K562 (cell line): ENCODE measurements around the gene CEL. TPM values are rescaled to one million over a fixed set of nuclear protein-coding genes. Genes with fewer than 3 reads are reported as not detected.

ENCODE experiments used
- ATAC-seq: fragments of 200-7000 bp; cut with Tn5 transposase; 3 replicates; pipeline ENCODE4 v1.9.1; 2020; ENCODE audit warnings: moderate library complexity
- BruUV-seq: library from RNA; stranded (reverse); fragments of 400-500 nt; replicated peaks from 2 replicates; lab custom pipeline; 2021; lab: Mats Ljungman, UMichigan
- CTCF ChIA-PET: fragments of 300-600 bp; formaldehyde crosslinking; extraction: SDS; loops from one replicate; lab custom pipeline; 2021; ENCODE audit warnings: low intra/inter-chr PET ratio; lab: Yijun Ruan, JAX
- POLR2A ChIA-PET: fragments of 300-600, 350-650 bp; sonication (Branson Sonifier 250); formaldehyde crosslinking; extraction: SDS; loops from one replicate; lab custom pipeline; 2021; ENCODE audit warnings: antibody characterized with exemption, inconsistent platforms; lab: Yijun Ruan, JAX
- DNase-seq, 4 experiments: peaks; one replicate each; pipeline versions ENCODE4 v3.0.0 to v3.0.0-alpha.2; 2011 to 2018; ENCODE audit warnings: low spot score in 3 of 4, mixed read lengths in 3 of 4; ENCODE audit errors: extremely low read depth in 1 of 4
- FAIRE-seq: peaks from 2 replicates; lab custom pipeline; 2011; peaks lifted over from hg19 to GRCh38; lab: Jason Lieb, UNC
- H2AFZ ChIP-seq: 2 replicates; pipeline ENCODE4 v1.6.0; 2011; ENCODE audit warnings: low read depth, low read length, control low read depth, inconsistent platforms
- H3K27ac ChIP-seq: fragments of 200-600 bp; 3 replicates; pipeline ENCODE4 v1.8.0; 2011; ENCODE audit warnings: low read depth, mild to moderate bottlenecking, control low read depth, inconsistent platforms, low read length, moderate library complexity, mixed read lengths; ENCODE audit errors: extremely low read depth
- H3K27me3 ChIP-seq, 2 experiments: fragments of 300-600 bp in 1 of 2; 2 replicates in 1 of 2; 3 replicates in 1 of 2; pipeline versions ENCODE4 v1.6.0 to v1.8.0; 2011; ENCODE audit warnings: inconsistent platforms in 2 of 2, low read length in 2 of 2, mild to moderate bottlenecking in 1 of 2, mixed read lengths in 1 of 2, moderate library complexity in 1 of 2; ENCODE audit not compliant: control insufficient read depth in 2 of 2, insufficient read depth in 2 of 2
- H3K36me3 ChIP-seq: fragments of 300-600 bp; 3 replicates; pipeline ENCODE4 v1.8.0; 2011; ENCODE audit warnings: mild to moderate bottlenecking, low read length, inconsistent platforms; ENCODE audit not compliant: control insufficient read depth, insufficient read depth
- H3K4me1 ChIP-seq, 2 experiments: fragments of 200-600 bp in 1 of 2; replicated peaks in 1 of 2; 2 replicates in 1 of 2; 3 replicates in 1 of 2; pipeline versions ENCODE4 v1.5.1 to v1.8.0; 2011; ENCODE audit warnings: inconsistent platforms in 2 of 2, low read length in 2 of 2, mild to moderate bottlenecking in 1 of 2, mixed read lengths in 1 of 2, moderate library complexity in 1 of 2; ENCODE audit not compliant: control insufficient read depth in 2 of 2, insufficient read depth in 2 of 2
- H3K4me2 ChIP-seq: 2 replicates; pipeline ENCODE4 v1.6.1; 2011; ENCODE audit warnings: low read length, control low read depth, inconsistent platforms, mixed read lengths; ENCODE audit not compliant: insufficient read depth
- H3K4me3 ChIP-seq: fragments of 200-600 bp; sonication (generic), shearing (Covaris generic); 2 replicates; pipeline ENCODE4 v1.5.1; 2016; ENCODE audit warnings: control low read depth, inconsistent platforms
- H3K79me2 ChIP-seq: fragments of 200-600 bp; 3 replicates; pipeline ENCODE4 v1.8.0; 2011; ENCODE audit warnings: low read length, inconsistent platforms; ENCODE audit not compliant: control insufficient read depth, insufficient read depth
- H3K9ac ChIP-seq, 2 experiments: 2 replicates each; pipeline versions ENCODE4 v1.6.0 to v1.6.1; 2011; ENCODE audit warnings: low read depth in 2 of 2, low read length in 2 of 2, control low read depth in 1 of 2, inconsistent platforms in 1 of 2, mild to moderate bottlenecking in 1 of 2, mixed read lengths in 1 of 2; ENCODE audit not compliant: insufficient read depth in 1 of 2
- H3K9me1 ChIP-seq: one replicate; pipeline ENCODE4 v1.6.0; 2011; ENCODE audit warnings: inconsistent platforms, mild to moderate bottlenecking, low read length, moderate library complexity; ENCODE audit not compliant: control insufficient read depth, insufficient read depth
- H3K9me3 ChIP-seq: replicated peaks from 2 replicates; pipeline ENCODE4 v1.5.1; 2011; ENCODE audit warnings: low read depth, low read length, inconsistent platforms; ENCODE audit not compliant: control insufficient read depth, insufficient read depth
- H4K20me1 ChIP-seq: replicated peaks from 2 replicates; pipeline ENCODE4 v1.6.1; 2011; ENCODE audit warnings: low read length, inconsistent platforms, mixed read lengths; ENCODE audit not compliant: control insufficient read depth, insufficient read depth
- DIDO1 ChIP-seq: fragments of 450-650 bp; IDR thresholded peaks from 2 replicates; pipeline ENCODE4 v1.6.1; 2016; ENCODE audit warnings: low read depth, missing biosample characterization, missing genetic modification characterization
- ELF1 ChIP-seq: fragments of 200-800 bp; sonication (Bioruptor generic); IDR thresholded peaks from 2 replicates; pipeline ENCODE4 v1.6.1; 2016; ENCODE audit warnings: missing genetic modification characterization, missing compliant biosample characterization
- LARP7 ChIP-seq: fragments of 450-650 bp; IDR thresholded peaks from 2 replicates; pipeline ENCODE4 v1.6.1; 2016
- MAFK ChIP-seq: IDR thresholded peaks from 2 replicates; pipeline ENCODE4 v1.6.1; 2011; ENCODE audit warnings: low read length, improper control_type of control experiment
- MAX ChIP-seq: sonication (generic); formaldehyde crosslinking; IDR thresholded peaks from 2 replicates; pipeline ENCODE4 v1.9.0; 2022; ENCODE audit warnings: mild to moderate bottlenecking, missing genetic modification reagents
- MEF2A ChIP-seq: IDR thresholded peaks from 2 replicates; pipeline ENCODE4 v1.6.1; 2011; ENCODE audit warnings: low read depth, mild to moderate bottlenecking, low read length, moderate library complexity; ENCODE audit not compliant: control insufficient read depth
- PHB ChIP-seq: fragments of 250-450 bp; sonication (Bioruptor Pico); IDR thresholded peaks from 2 replicates; pipeline ENCODE4 v1.5.0; 2021
- SIN3A ChIP-seq, 2 experiments: fragments of 150-350 bp in 1 of 2; IDR thresholded peaks; 2 replicates each; pipeline ENCODE4 v1.6.1; 2011 to 2016; ENCODE audit warnings: borderline replicate concordance in 2 of 2, low read depth in 2 of 2, low read length in 2 of 2, mild to moderate bottlenecking in 2 of 2, moderate library complexity in 2 of 2; ENCODE audit not compliant: control insufficient read depth in 1 of 2
- XRCC3 ChIP-seq: fragments of 450-650 bp; IDR thresholded peaks from 2 replicates; pipeline ENCODE4 v1.6.1; 2017; ENCODE audit warnings: mild to moderate bottlenecking, moderate library complexity
- ZBTB11 ChIP-seq, 3 experiments: fragments of 200-800 bp in 1 of 3; fragments of 250-450 bp in 1 of 3; fragments of 450-650 bp in 1 of 3; sonication (Bioruptor Pico) in 1 of 3; sonication (Bioruptor generic) in 1 of 3; formaldehyde crosslinking in 1 of 3; IDR thresholded peaks; 2 replicates each; pipeline versions ENCODE4 v1.6.1 to v1.8.0; 2016 to 2022; ENCODE audit warnings: mild to moderate bottlenecking in 2 of 3, missing genetic modification characterization in 2 of 3, missing compliant biosample characterization in 1 of 3, moderate library complexity in 1 of 3
- WGBS: fragments of 100-300 bp; shearing (Covaris generic); methylation state at CpG from one replicate; pipeline ENCODE4 v1.1.6; 2016; ENCODE audit warnings: low coverage, mixed read lengths; ENCODE audit not compliant: insufficient coverage; ENCODE audit errors: missing lambda C conversion rate; 5-methylcytosine and 5-hydroxymethylcytosine counted together
- in situ Hi-C: fragments of 300-500 bp; cut with MboI; formaldehyde crosslinking; loops from 4 replicates; pipeline ENCODE4 v1.15.0; 2018; ENCODE audit warnings: inconsistent platforms, mixed read lengths
- intact Hi-C: fragments of 100-400 bp; cut with micrococcal nuclease; formaldehyde crosslinking; loops from 2 replicates; pipeline ENCODE4 v1.14.2; 2022
- polyA plus RNA-seq, 8 experiments: library from polyadenylated mRNA; depleted of rRNA in 4 of 8; stranded (reverse) in 5 of 8; unstranded in 3 of 8; fragments of >200 nt; fragmentation: Nextera tagmentation in 2 of 8; fragmentation: Illumina TruSeq in 1 of 8; extraction: Ambion mirVana in 2 of 8; extraction: Trizol in 1 of 8; gene quantifications; 2 replicates each; pipeline versions ENCODE4 v1.2.1 to v1.2.3, GENCODE V29; 2011 to 2014; ENCODE audit warnings: inconsistent platforms in 1 of 8, missing spikeins in 1 of 8
- total RNA-seq, 7 experiments: library from RNA; depleted of rRNA in 6 of 7; stranded (reverse); fragments of >200 nt in 6 of 7; fragmentation: Illumina TruSeq in 2 of 7; extraction: Trizol in 2 of 7; gene quantifications; 2 replicates each; pipeline versions ENCODE4 v1.2.1 to v1.2.3, GENCODE V29; 2011 to 2021; ENCODE audit warnings: low replicate concordance in 1 of 7
- TF ChIP-seq, protein P1 (sequence below): sonication (generic); formaldehyde crosslinking; IDR thresholded peaks from 2 replicates; pipeline ENCODE4 v1.8.1; 2023; ENCODE audit warnings: mild to moderate bottlenecking, missing genetic modification reagents
- TF ChIP-seq, protein P2 (sequence below): sonication (generic); formaldehyde crosslinking; IDR thresholded peaks from 2 replicates; pipeline ENCODE4 v1.5.0; 2020; ENCODE audit warnings: missing genetic modification reagents

The CEL gene
- total and polyA plus RNA-seq, 9 of the 15 experiments (the other 6 are each of a cell fraction or from before 2014, with no cell fraction given): 0.09 to 3.0 (median 0.51) TPM; not detected in 2

DNA sequence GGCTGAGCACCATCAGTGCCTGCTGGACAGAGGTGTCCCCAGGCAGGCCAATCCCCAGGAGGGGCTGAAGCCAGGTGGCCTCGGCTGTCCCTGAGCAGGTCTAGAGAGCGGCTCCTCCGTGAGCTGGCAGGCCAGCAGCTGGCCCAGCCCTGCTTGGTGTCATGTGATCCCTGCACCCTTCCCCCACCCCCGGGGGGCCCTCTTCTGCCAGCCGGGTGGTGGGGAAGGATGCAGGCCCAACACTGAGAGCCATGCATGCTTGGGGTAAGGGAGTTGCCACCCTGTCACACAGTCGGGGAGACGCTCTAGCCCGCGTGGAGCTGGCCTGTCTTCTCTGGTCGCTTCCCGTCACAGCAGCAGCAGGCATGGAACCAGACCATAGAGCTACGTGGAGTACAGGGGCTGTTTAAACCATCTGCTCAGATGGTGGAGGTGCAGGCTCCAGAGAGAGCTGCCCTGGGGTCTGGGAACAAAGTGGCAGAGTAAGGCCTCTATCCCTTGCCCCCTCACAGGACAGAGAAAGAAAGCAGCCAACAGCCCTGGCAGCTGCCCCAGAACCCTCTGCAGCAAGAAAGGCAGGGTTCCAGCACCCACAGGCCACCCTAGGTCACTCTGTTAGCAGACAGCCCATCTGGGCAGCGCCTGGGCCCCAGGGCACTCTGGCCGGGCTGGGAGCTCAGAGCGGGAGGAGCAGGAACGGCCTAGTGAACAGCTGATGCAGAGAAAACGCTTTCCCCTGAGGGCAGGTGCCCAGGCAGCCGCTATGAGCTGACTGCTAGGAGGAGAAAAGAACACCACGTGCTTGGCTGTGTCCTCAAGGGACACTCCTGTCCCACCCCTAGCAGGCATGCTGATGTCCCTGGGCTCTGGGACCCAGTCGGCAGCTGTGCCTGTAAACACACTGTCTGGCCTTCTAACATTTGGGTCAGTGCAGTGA is 52.4 kb downstream of the CEL start:
- DNase-seq: peak in 1 of 4 experiments; percentile 39
- Histone ChIP-seq H3K4me1 (peaks cover 25 to 73% of the 10 kb centered on the region in 2 experiments), H3K4me3 (no peak overlapping the region), H3K79me2 (peaks cover 73% of the 10 kb centered on the region), H3K4me2 (no peak overlapping the region), H3K36me3 (peaks cover 53% of the 10 kb centered on the region; the same call in 2 of the 3 replicates), H3K9me3 (no peaks in the 10 kb centered on the region), H2AFZ (no peak overlapping the region), H3K9ac (peak overlapping the region in 1 of 2 experiments; percentile 85; a peak in 3 of 4 replicates), H3K9me1 (no peaks in the 10 kb centered on the region), H4K20me1 (peaks cover 20% of the 10 kb centered on the region), H3K27ac (no peak overlapping the region), H3K27me3 (no peaks in the 10 kb centered on the region)
- 71% methylated on average over 20 of the region's 20 CpGs for WGBS
- in situ Hi-C loops: no loop called here
- ATAC-seq: peak; percentile 23
- no TSS peak for BruUV-seq
- intact Hi-C loops: no loop called here
- no peak for FAIRE-seq
- ChIA-PET CTCF (interaction anchor here (0.6 kb wide), 1 partner anchor 73 kb away, joined by 3 read pairs; no protein-coding TSS in a partner anchor), POLR2A (interaction anchor here (0.8 to 1.7 kb wide), 5 partner anchors 8 to 124 kb away, joined by 3 to 7 read pairs (median 4); partner anchors contain the start of gene GTF3C5)
- no peak for TF ChIP-seq LARP7
- TF ChIP-seq, protein P1, sequence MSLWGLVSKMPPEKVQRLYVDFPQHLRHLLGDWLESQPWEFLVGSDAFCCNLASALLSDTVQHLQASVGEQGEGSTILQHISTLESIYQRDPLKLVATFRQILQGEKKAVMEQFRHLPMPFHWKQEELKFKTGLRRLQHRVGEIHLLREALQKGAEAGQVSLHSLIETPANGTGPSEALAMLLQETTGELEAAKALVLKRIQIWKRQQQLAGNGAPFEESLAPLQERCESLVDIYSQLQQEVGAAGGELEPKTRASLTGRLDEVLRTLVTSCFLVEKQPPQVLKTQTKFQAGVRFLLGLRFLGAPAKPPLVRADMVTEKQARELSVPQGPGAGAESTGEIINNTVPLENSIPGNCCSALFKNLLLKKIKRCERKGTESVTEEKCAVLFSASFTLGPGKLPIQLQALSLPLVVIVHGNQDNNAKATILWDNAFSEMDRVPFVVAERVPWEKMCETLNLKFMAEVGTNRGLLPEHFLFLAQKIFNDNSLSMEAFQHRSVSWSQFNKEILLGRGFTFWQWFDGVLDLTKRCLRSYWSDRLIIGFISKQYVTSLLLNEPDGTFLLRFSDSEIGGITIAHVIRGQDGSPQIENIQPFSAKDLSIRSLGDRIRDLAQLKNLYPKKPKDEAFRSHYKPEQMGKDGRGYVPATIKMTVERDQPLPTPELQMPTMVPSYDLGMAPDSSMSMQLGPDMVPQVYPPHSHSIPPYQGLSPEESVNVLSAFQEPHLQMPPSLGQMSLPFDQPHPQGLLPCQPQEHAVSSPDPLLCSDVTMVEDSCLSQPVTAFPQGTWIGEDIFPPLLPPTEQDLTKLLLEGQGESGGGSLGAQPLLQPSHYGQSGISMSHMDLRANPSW (CRISPR knock-in tag): no peak
- TF ChIP-seq PHB (CRISPR knock-in tag): no peak
- TF ChIP-seq SIN3A (IDR thresholded peaks at IDR 0.05; ENCODE audit: borderline replicate concordance in 2 of 2, control insufficient read depth in 1 of 2, low read depth in 2 of 2, low read length in 2 of 2): no peak
- no peak for TF ChIP-seq XRCC3
- peak; percentile 25; the same call in 1 of the 2 replicates for TF ChIP-seq MAX (CRISPR knock-in tag)
- no peak for TF ChIP-seq MAFK
- 0 out of 6 replicates have a peak, but pooled peaks of 1 of the 3 experiments have one; percentile 20 for TF ChIP-seq ZBTB11 (CRISPR knock-in tag; IDR thresholded peaks at IDR 0.05)
- TF ChIP-seq MEF2A: no peak
- TF ChIP-seq ELF1 (tag): no peak
- TF ChIP-seq DIDO1 (tag): no peak
- TF ChIP-seq, protein P2, sequence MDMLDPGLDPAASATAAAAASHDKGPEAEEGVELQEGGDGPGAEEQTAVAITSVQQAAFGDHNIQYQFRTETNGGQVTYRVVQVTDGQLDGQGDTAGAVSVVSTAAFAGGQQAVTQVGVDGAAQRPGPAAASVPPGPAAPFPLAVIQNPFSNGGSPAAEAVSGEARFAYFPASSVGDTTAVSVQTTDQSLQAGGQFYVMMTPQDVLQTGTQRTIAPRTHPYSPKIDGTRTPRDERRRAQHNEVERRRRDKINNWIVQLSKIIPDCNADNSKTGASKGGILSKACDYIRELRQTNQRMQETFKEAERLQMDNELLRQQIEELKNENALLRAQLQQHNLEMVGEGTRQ (CRISPR knock-in tag): peak; percentile 48; the same call in 1 of the 2 replicates
